Kidney epithelial cell (primary cell): ENCODE measurements around the gene MTUS2. TPM values are rescaled to one million over a fixed set of nuclear protein-coding genes. Genes with fewer than 3 reads are reported as not detected.
A peak's percentile ranks its signal among the peaks of the same experiment; 100 is the strongest.

ENCODE experiments used
- DNase-seq: peaks from one replicate; pipeline ENCODE4 v3.0.0-alpha.2; 2010; ENCODE audit warnings: low read depth
- H3K27me3 ChIP-seq: 2 replicates; pipeline ENCODE4 v1.6.0; 2011; ENCODE audit warnings: low read length; ENCODE audit not compliant: control insufficient read depth, insufficient read depth
- H3K36me3 ChIP-seq: 2 replicates; pipeline ENCODE4 v1.5.1; 2011; ENCODE audit warnings: low read length; ENCODE audit not compliant: control insufficient read depth, insufficient read depth
- H3K4me3 ChIP-seq: 2 replicates; pipeline ENCODE4 v1.5.1; 2011; ENCODE audit warnings: low read depth, mild to moderate bottlenecking, control low read depth, low read length
- CTCF ChIP-seq: IDR thresholded peaks from 2 replicates; pipeline ENCODE4 v1.5.1; 2011; ENCODE audit warnings: mild to moderate bottlenecking, moderate library complexity, low read length, control low read depth, inconsistent platforms; ENCODE audit not compliant: insufficient read depth, poor library complexity, severe bottlenecking
- total RNA-seq: library from RNA; depleted of rRNA; stranded (reverse); fragments of >200 nt; gene quantifications from 2 replicates; pipeline ENCODE4 v1.2.3, GENCODE V29; 2015

MTUS2 gene
- total RNA-seq, 1 donor from 2014 or later, result 0.25 TPM

GRCh38 chr13:29162638-29163235 lies 342.6 kb downstream of the MTUS2 start:
- Histone ChIP-seq H3K4me3 (no peak overlapping the region), H3K36me3 (no peaks in the 10 kb centered on the region), H3K27me3 (no peaks in the 10 kb centered on the region)
- TF ChIP-seq CTCF, result no peak
- DNase-seq, result no peak

- Histone ChIP-seq H3K4me3 (no peak overlapping the region), H3K36me3 (no peaks in the 10 kb centered on the region), H3K27me3 (no peaks in the 10 kb centered on the region)
- no peak for TF ChIP-seq CTCF
- no peak for DNase-seq
Measured at GRCh38 chr13:29164116-29164515, 344.0 kb downstream of the MTUS2 start.

GRCh38 chr13:29165216-29165615 lies 345.1 kb downstream of the MTUS2 start:
- H3K27me3 ChIP-seq, result no peaks in the 10 kb centered on the region
- TF ChIP-seq CTCF, result no peak
- no peak for DNase-seq
- H3K36me3 ChIP-seq, result no peaks in the 10 kb centered on the region
- H3K4me3 ChIP-seq, result no peak overlapping the region

- no peak for TF ChIP-seq CTCF
- H3K4me3 ChIP-seq, result no peak overlapping the region
- H3K27me3 ChIP-seq, result no peaks in the 10 kb centered on the region
- peak; percentile 7 for DNase-seq
- H3K36me3 ChIP-seq, result no peaks in the 10 kb centered on the region
Measured at GRCh38 chr13:29165840-29166239, 345.7 kb downstream of the MTUS2 start.

GRCh38 chr13:29170436-29171082 lies 350.4 kb downstream of the MTUS2 start:
- no peak for TF ChIP-seq CTCF
- Histone ChIP-seq H3K27me3 (no peaks in the 10 kb centered on the region), H3K4me3 (no peak overlapping the region), H3K36me3 (no peaks in the 10 kb centered on the region)
- no peak for DNase-seq

- no peaks in the 10 kb centered on the region for H3K36me3 ChIP-seq
- no peak overlapping the region for H3K4me3 ChIP-seq
- no peak for DNase-seq
- H3K27me3 ChIP-seq, result no peaks in the 10 kb centered on the region
- TF ChIP-seq CTCF, result no peak
Measured at GRCh38 chr13:29171244-29171643, 351.1 kb downstream of the MTUS2 start.
